Measurements from ENCODE around the gene NDC80.
A peak's percentile ranks its signal among the peaks of the same experiment; 100 is the strongest.
"Not testable (repeated sequence)": the region's sequence is repeated elsewhere in the genome, so short reads cannot be mapped to it uniquely, and the experiment has no call there.

Gene NDC80

DNA sequence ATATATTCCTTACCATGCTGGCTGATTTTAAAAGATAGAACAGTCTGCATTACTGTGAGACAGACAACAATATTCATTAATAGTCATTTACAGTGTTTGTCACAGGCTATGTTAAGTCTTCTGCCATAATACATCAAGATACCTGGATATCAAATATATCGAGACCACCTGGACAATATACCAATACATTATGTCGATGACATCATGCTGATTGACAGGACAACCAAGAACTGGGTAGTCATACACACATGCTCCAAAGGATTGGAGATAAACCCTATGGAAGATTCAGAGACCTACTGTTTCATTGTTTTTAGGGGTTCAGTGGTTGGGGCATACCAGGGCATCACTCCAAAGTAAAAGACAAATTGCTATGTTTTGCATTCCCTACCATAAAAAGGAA lies 57.6 kb downstream of the NDC80 start:
- DNase-seq (ENCODE audit: low spot score), result no peak

DNA sequence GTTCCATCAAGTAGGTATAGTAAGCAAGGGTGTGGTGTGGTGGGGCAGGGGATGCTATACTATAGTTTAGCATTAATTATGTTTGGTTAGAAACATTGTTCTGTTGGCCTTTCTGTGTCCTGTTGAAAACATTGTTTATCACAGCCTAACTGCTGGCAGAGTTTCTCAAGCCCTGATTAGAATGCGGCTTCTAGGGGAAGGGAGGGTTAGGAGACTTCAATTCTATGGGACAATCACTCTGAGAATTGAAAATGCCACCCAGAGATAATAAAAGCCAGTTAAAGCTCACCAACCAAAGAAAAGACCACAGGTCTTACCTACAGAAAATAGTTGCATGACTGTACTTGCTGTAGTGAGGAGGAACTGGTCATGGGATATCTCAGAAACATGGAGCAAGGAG lies 64.2 kb downstream of the NDC80 start:
- DNase-seq (ENCODE audit: low spot score), result no peak

GRCh38 chr18:2636126-2636631 lies 64.8 kb downstream of the NDC80 start:
- DNase-seq (ENCODE audit: low spot score), result no peak

DNA sequence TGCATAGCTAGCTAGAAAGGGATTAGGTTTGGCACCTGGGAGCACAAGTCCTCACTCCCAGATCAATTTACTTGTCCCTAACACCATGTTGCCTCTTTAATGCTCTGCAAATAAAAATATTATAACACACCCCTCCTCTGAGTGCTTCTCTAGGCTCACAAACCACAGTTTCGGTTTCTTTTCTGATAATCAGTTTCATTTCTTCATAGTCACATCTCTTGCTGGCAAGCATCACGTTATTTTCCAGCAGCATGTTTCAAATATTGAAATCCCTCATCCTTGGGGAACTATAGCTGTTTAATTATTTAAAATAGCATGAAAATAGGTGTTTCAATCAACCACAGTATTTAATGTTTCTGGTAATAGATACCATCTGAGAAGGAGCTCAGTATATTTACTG lies 70.3 kb downstream of the NDC80 start:
- DNase-seq (ENCODE audit: low spot score), result peak; percentile 41

- DNase-seq (ENCODE audit: low spot score), result no peak
Observed at GRCh38 chr18:2642771-2643170, 71.4 kb downstream of the NDC80 start.

GRCh38 chr18:2644535-2644934 lies 73.2 kb downstream of the NDC80 start:
- no peak for DNase-seq (ENCODE audit: low spot score)

GRCh38 chr18:2651981-2652380 lies 80.6 kb downstream of the NDC80 start:
- no peak for DNase-seq (ENCODE audit: low spot score)

DNA sequence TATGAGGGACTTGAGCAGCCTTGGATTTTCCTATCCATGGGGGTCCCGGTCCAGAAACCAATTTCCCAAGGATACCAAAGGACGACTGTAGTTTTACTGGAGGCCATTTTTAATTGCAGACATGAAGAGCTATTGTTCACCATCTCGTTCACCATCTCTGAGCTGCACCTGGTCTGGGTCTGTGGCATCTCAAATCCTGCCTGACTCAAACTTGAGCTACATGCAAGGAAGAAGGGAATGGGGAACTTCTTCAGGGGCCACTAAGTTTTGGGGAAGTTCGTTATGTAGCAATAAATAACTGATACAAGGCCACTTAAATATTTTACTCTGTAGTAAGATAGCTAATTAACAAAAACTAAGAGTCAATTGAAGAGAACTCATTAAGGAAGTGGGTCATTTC lies 82.1 kb downstream of the NDC80 start:
- no peak for DNase-seq (ENCODE audit: low spot score)

GRCh38 chr18:2654169-2654927 lies 83.0 kb downstream of the NDC80 start:
- DNase-seq (ENCODE audit: low spot score), result no peak

DNA sequence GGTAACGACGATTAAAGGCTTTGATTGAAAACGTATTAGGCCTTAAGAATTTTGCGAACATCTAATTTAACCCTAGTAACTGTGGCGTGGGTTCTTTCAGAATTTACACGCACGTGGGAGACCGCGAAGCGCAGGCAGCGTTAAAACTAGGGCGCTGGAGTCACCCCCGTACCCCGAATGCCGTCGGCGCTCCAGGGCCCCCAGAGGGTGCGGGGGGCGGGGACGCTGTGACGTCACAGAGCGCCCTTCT lies 83.5 kb downstream of the NDC80 start:
- DNase-seq (ENCODE audit: low spot score), result peak; percentile 34

DNA sequence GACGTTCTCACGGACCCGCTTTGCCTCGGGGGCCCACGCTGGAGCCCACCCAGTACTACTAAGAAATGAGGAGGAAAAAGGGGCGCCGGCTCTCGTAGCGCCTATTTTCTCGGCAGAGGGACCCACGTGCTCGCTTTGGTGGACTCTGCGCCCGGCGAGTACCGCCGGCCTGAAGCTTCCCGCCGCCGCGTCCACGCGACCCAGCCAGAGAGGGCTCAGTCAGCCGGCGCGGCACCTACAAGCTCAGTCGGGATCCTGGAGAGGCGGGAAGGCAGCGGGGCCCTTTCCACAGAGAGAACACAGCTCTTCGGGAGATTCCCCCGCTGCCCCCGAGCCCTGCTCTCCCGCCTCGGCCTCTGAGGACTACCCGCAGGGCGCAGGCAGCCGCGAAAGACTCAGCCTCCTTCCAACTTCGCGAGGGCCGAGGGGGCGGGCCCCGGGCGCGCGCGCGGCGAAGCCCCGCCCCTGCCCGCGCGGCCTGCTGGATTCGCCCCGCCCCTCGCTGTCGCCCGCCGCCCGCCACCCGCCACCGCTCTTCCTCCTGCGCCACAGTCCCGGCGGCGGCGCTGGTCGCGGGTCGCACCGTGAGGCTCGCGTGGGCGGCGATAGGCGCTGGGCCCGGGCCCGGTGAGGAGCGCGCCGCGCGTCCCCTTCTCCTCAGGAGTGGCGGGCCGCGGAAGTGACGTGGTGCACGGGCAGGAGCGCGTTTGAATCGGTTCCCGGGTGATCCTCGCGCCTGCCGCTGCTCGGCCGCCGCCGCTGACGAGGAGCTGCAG lies 84.0 kb downstream of the NDC80 start, which contains the start of gene SMCHD1:
SMCHD1 (plus strand) TSS at position 549 of the 776 bp plus-strand sequence. CDS start 350 bp downstream, outside the sequence.
- peak; percentile 77 for DNase-seq (ENCODE audit: low spot score)

DNA sequence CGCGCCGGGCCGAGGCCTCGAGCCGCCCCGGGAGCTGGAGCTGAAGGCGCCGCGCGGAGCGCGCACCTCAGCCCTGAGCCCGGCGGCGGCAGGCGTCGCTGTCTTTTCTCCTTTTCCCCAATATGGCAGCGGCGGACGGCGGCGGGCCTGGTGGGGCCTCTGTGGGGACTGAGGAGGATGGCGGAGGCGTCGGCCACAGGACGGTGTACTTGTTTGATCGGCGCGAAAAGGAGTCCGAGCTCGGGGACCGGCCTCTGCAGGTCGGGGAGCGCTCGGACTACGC lies 84.5 kb downstream of the NDC80 start:
- no peak for DNase-seq (ENCODE audit: low spot score)

DNA sequence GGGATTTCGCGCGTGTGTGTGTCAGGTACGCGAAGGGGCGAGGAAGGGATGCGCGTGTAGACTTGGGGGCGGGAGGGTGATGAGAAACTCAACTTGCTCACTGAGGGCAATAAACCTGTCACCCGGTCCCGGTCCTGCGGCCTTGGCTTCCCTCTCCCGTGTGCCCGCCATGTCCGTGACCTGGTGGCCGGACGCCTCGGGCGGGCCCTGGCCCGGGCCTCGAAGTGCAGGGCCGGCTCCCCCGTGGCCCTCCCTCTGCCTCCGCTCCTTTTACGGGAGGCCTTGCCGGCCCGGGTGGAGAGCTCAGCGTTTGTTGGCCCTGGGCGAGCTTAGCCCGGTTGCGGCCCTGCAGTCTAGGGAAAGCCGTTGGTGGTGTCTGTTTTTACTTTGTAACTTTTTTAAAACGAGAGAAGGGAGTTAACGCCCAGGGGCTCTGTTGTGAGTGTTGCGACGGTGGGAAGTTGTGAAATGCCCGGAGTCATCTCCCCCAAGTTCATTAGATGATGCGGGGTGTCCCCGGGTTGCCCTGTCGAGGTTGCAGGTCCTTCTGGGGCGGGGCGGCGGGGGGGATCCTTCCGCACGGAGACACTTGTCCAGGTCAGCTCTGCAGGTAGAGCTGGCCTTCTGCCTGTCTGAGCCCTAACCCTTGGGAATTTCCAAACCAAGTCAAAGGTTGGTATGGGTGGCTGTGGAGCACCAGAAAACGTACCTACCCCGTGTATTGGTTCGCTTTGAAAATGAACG lies 85.1 kb downstream of the NDC80 start:
- DNase-seq (ENCODE audit: low spot score), result peak; percentile 46

GRCh38 chr18:2656981-2657512 lies 85.7 kb downstream of the NDC80 start:
- no peak for DNase-seq (ENCODE audit: low spot score)

- peak; percentile 69 for DNase-seq (ENCODE audit: low spot score)
Observed at GRCh38 chr18:2657788-2658458, 86.6 kb downstream of the NDC80 start.

- DNase-seq (ENCODE audit: low spot score), result not testable (repeated sequence)
Observed at GRCh38 chr18:2660849-2661248, 89.5 kb downstream of the NDC80 start.

DNA sequence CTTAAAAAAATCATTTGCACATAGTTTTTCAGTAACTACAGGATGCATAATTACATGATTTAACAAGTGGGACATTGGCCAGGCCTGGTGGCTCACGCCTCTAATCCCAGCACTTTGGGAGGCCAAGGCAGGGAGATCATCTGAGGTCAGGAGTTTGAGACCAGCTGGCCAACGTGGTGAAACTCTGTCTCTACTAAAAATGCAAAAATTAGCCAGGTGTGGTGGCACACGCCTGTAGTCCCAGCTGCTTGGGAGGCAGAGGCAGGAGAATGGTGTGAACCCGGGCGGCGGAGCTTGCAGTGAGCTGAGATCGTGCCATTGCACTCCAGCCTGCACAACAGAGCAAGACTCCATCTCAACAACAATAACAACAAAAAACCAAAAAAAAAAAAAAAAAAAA lies 90.9 kb downstream of the NDC80 start:
- DNase-seq (ENCODE audit: low spot score), result not testable (repeated sequence)

GRCh38 chr18:2662990-2663389 lies 91.6 kb downstream of the NDC80 start:
- DNase-seq (ENCODE audit: low spot score), result no peak

Data from hepatic stellate cell (primary cell).